AG04450 (cell line): ENCODE results near the gene SKIC8. TPM values are rescaled to one million over a fixed set of nuclear protein-coding genes. Genes with fewer than 3 reads are reported as not detected.

Experiments used
- CTCF ChIA-PET: fragments of 300-600, 350-600 bp; formaldehyde crosslinking; extraction: SDS; loops from one replicate; lab custom pipeline; 2022; ENCODE audit warnings: antibody characterized with exemption, inconsistent platforms; lab: Charles Lee
- POLR2A ChIA-PET: fragments of 350-600 bp; formaldehyde crosslinking; extraction: SDS; loops from one replicate; lab custom pipeline; 2021; ENCODE audit warnings: antibody characterized with exemption, inconsistent platforms; lab: Yijun Ruan, JAX
- DNase-seq: peaks from one replicate; pipeline ENCODE4 v3.0.0-alpha.2; 2011; ENCODE audit warnings: low read depth, low spot score
- H3K27ac ChIP-seq: one replicate; pipeline ENCODE4 v1.5.1; 2012; ENCODE audit warnings: low read depth, low read length, control low read depth
- H3K27me3 ChIP-seq: one replicate; pipeline ENCODE4 v1.6.0; 2012; ENCODE audit warnings: low read length; ENCODE audit not compliant: control insufficient read depth, insufficient read depth
- H3K4me3 ChIP-seq: 2 replicates; pipeline ENCODE4 v1.5.1; 2011; ENCODE audit warnings: mild to moderate bottlenecking, low read depth, low read length, control low read depth
- H3K9me3 ChIP-seq: 2 replicates; pipeline ENCODE4 v1.5.1; 2012; ENCODE audit warnings: low read length; ENCODE audit not compliant: control insufficient read depth, insufficient read depth
- polyA plus RNA-seq: library from polyadenylated mRNA; depleted of rRNA; stranded (reverse); fragments of >200 nt; gene quantifications from 2 replicates; pipeline ENCODE4 v1.2.3, GENCODE V29; 2011
- TF ChIP-seq, protein P1 (sequence below): IDR thresholded peaks from 2 replicates; pipeline ENCODE4 v1.5.1; 2011; ENCODE audit warnings: low read depth, low read length, control low read depth, inconsistent platforms

Gene SKIC8
- polyA plus RNA-seq, 1 experiment = 92.0 TPM

DNA sequence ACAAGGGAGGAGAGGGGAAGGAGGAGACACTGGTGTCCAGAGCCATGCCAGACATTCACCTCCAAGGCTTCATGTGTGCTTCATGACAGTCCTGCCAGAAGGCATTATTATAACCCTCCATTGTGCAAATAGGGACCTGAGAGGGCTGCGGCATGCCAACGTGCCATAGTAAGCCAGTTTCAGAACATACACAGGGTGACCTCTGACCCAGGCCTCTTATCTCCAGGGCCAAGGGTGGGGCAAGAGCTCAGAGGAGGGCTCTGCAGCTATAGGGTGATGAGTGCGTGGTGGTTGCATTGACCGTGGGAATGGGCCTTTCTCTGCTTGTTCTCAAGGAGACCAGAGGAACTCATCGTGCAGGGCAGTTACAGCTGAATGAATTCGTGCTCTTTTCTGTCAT, 55.3 kb downstream of the SKIC8 start:
- CTCF ChIA-PET = interaction anchor here (0.6 to 7.5 kb wide), 2 partner anchors 113 to 133 kb away, joined by 3 to 157 read pairs; partner anchors contain the start of gene CIB2

DNA sequence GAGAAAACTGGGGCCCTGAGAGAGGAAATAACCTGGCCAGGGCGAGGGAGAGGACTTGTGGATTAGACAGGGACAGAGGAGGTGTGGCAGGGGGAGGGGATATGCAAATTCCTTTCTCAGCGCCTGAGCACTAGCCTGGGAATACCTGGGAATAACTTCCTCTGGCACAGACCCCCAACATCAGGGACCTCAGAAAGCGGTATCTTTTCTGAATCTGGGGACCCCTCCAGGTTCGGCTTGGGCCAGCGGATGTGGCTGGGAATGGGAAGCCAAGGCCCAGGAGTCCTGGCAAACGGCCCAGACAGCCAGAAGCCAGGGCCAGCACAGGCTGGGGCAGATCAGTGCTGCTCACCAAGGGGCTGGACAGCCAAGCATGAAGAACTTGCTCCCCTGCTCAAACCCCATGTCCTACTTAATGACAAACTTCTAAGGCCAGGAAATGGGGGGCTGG, 55.9 kb downstream of the SKIC8 start:
- Histone ChIP-seq H3K9me3 (no peaks in the 10 kb centered on the region), H3K27me3 (peaks cover 9% of the 10 kb centered on the region), H3K27ac (no peak overlapping the region), H3K4me3 (no peak overlapping the region)
- TF ChIP-seq, protein P1, sequence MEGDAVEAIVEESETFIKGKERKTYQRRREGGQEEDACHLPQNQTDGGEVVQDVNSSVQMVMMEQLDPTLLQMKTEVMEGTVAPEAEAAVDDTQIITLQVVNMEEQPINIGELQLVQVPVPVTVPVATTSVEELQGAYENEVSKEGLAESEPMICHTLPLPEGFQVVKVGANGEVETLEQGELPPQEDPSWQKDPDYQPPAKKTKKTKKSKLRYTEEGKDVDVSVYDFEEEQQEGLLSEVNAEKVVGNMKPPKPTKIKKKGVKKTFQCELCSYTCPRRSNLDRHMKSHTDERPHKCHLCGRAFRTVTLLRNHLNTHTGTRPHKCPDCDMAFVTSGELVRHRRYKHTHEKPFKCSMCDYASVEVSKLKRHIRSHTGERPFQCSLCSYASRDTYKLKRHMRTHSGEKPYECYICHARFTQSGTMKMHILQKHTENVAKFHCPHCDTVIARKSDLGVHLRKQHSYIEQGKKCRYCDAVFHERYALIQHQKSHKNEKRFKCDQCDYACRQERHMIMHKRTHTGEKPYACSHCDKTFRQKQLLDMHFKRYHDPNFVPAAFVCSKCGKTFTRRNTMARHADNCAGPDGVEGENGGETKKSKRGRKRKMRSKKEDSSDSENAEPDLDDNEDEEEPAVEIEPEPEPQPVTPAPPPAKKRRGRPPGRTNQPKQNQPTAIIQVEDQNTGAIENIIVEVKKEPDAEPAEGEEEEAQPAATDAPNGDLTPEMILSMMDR = no peak
- ChIA-PET CTCF (interaction anchor here (7.5 kb wide), 1 partner anchor 132 kb away, joined by 157 read pairs; no protein-coding TSS in a partner anchor), POLR2A (no interaction called here)
- DNase-seq = no peak

More for the DNA sequence above, 55.3 kb downstream of the SKIC8 start:
- Histone ChIP-seq H3K9me3 (no peaks in the 10 kb centered on the region), H3K27ac (no peak overlapping the region), H3K27me3 (peaks cover 8% of the 10 kb centered on the region), H3K4me3 (no peak overlapping the region)
- no peak for DNase-seq
- TF ChIP-seq, protein P1 = no peak
- POLR2A ChIA-PET = interaction anchor here (0.6 kb wide), 1 partner anchor 95 kb away, joined by 5 read pairs; the partner anchor contains the start of gene IDH3A

DNA sequence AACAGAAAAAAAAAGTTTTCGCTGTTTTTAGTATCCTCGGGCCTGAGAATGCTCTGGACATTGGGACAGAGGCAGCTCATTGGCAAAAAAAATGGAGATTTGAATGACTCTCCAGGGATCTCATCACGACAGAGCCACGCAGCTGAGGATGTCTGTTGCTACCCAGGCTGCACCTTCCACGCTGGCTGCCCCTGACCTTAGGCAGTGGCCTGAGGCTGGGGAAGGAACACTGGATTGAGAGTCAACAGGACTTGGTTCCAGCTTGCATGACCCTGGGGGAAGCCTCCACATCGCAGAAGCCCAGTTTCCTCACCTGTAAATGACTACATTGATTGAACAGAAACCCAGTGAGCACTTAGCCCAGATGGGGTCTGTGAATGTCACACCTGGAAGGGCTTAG, 56.4 kb downstream of the SKIC8 start:
- ChIA-PET POLR2A (no interaction called here), CTCF (interaction anchor here (0.8 to 7.5 kb wide), 8 partner anchors 18 to 284 kb away, joined by 3 to 157 read pairs (median 16); no protein-coding TSS in a partner anchor)
- Histone ChIP-seq H3K9me3 (no peaks in the 10 kb centered on the region), H3K27me3 (peaks cover 10% of the 10 kb centered on the region), H3K27ac (no peak overlapping the region), H3K4me3 (no peak overlapping the region)
- TF ChIP-seq, protein P1 = no peak
- no peak for DNase-seq

DNA sequence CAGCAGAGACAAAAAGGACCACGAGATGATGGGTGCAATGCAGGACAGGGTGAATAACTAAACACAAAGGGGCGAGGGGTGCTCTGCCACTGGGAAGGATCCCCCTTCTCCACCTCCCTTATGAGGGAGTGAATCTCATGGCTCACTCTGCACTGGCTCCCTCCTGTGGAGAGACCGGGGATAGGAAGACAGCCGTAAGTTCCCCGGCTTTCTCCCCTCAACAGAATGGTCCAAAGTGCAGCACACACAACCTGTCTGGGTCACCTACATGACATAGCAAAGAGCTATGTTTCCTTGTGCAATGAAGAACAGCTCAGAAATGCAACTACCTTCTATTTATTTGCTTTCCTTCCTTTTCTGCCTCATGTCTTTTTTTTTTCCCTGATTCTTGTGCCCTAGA, 57.3 kb downstream of the SKIC8 start:
- Histone ChIP-seq H3K27ac (no peak overlapping the region), H3K27me3 (peaks cover 12% of the 10 kb centered on the region), H3K4me3 (no peak overlapping the region), H3K9me3 (no peaks in the 10 kb centered on the region)
- ChIA-PET CTCF (interaction anchor here (0.8 to 7.5 kb wide), 11 partner anchors 19 to 283 kb away, joined by 3 to 157 read pairs (median 25); partner anchors contain the start of gene CIB2), POLR2A (interaction anchor here (0.6 kb wide), 1 partner anchor 237 kb away, joined by 6 read pairs; no protein-coding TSS in a partner anchor)
- TF ChIP-seq, protein P1 = peak; percentile 52
- DNase-seq = no peak

DNA sequence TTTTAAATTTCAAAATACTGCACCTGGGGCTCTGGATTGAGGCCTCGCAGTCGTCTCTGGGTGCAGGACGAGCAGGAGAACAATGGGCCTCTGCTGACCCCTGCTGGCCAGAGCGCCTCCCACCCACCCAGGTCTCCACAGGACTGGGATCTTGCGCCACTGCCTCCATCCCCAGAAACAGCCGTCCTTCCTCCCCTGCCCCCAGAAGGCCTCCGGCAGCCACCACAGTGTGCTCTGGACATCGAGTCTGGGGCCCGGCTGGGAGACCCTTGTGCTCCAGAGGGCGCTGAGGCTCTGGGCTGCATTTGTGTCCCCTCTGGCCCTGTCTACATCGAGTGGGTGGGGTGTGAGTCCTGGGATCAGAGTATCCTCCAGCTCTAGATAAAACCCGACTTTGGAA, 58.4 kb downstream of the SKIC8 start:
- peak; percentile 33 for DNase-seq

More for the DNA sequence above, 58.4 kb downstream of the SKIC8 start:
- no peak overlapping the region for H3K27ac ChIP-seq
- POLR2A ChIA-PET = interaction anchor here (0.7 kb wide), 1 partner anchor 276 kb away, joined by 4 read pairs; no protein-coding TSS in a partner anchor
- TF ChIP-seq, protein P1 = peak; percentile 89
- H3K9me3 ChIP-seq = no peaks in the 10 kb centered on the region
- no peak overlapping the region for H3K4me3 ChIP-seq
- H3K27me3 ChIP-seq = peaks cover 21% of the 10 kb centered on the region
- CTCF ChIA-PET = interaction anchor here (0.6 to 7.5 kb wide), 42 partner anchors 9 to 301 kb away, joined by 3 to 157 read pairs (median 5); partner anchors contain the start of genes CIB2 and SKIC8
